ENCODE measurements around the gene CBX1.

Gene CBX1

DNA sequence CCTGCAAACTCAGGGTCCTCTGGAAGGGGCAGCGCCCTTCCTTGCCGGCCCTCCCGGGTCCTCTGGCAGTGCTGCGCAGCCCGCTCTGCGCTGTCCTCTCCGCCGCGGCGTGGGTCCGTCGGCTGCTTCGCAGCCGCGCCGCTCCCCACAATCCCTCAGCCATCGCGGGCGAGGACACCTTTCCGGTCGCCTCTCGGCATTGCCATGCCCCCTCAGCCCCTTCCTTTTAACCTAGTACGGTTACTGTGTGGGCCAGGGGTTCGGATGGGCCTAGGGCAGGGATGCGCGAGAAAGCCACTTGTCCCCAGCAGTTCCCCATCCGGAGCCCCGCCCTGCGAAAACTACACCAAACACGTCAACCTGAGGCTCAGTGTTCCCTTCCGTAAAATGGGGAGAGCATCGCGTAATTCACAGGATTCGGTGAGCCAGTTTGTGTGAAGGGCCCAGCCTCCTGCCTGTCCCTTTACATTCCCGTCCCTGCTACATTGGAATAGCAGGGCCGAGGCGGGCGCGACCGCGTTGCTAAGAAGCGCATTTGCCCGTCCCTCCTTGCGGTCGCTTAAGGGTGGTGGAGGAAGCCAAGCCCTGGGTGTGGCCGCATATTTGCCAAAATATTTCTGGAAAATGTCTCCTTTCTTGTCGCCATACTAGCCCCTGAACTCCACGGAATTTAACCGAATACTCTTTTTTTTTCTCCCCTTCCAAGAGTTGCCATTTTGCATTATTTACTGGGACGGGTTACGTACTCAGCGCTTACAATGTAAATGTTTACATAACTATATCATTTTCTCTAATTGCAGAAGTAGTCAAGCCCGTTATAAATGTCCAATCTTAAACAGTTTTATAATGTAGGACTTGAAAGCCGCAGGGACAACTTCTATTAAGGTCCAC lies 76.9 kb downstream of the CBX1 start:
- DNase-seq: peak; percentile 62

- peak; percentile 94 for DNase-seq
Observed at GRCh38 chr17:48023400-48024148, 77.7 kb downstream of the CBX1 start.

DNA sequence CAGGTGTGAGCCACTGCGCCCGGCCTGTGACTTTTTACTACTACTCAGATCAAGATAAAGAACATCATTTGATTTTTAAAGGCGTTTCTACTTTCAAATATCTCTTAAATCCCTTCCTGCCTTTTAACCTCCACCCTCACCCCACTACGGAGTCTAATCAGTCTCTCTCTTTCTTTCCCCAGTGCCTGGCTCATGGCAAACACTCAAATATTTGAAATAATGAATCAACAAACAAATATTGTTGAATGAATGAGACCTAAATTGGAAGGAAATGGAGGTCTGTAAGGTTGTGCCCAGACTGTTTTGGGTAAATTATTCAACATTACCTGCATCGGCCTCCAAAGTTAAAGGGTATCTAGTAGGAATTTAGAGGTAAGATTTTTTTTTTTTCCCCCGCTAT lies 78.4 kb downstream of the CBX1 start:
- peak; percentile 62 for DNase-seq

GRCh38 chr17:48021934-48022333 lies 79.3 kb downstream of the CBX1 start:
- no peak for DNase-seq

Data from NCI-H774 (cell line).